GM12864 (cell line): Measurements from ENCODE around the gene NOD2.

Experiments used
- DNase-seq: peaks from one replicate; pipeline ENCODE4 v3.0.0-alpha.2; 2011; ENCODE audit warnings: low read depth
- H3K4me3 ChIP-seq: 2 replicates; pipeline ENCODE4 v1.5.1; 2011; ENCODE audit warnings: mild to moderate bottlenecking, low read depth, low read length, control low read depth
- TF ChIP-seq, protein P1 (sequence below): IDR thresholded peaks from 2 replicates; pipeline ENCODE4 v1.5.1; 2011; ENCODE audit warnings: low read depth, mild to moderate bottlenecking, moderate library complexity, low read length, control low read depth, inconsistent platforms; ENCODE audit errors: missing control alignments

Gene NOD2

DNA sequence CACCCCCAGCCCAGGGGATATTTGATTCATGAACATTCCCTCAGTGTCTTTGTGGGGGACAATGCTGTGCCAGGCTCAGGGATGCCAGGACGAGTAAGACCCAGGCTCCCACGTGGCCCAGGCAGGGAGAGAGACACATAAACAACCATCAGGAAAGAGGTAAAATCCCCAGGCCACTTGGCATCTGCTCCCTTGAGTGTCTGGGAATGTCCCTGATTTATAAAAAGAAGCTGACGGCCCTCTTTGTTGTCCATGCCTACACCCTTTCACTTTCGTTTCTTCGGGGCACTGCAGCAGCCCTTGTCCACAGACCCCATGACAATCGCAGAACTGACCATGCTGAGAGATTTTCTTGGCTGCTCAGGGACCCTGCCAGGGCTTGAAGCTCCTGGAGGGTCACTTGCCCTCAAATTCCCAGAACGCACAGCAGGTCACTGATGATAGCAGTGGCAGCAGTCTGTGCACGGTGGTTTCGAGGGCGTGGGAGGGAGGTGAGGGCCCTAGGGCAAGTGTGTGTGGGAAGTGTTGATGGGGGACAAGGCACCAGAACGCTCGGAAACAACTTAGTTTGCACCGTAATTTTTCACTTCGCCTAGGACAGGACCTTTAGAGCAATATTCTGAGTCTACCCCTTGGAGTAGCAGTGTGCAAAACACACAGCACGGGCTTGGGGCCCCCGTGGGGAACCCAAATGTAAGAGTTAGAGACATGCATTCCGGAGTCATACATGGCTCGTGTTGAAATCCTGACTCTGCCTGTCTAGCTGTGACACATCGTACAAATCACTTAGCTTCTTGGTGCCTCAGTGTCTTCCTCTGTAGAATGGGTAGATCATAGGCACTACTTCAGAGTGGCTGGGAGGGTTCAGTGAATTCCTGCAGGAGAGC, 4.7 kb downstream of the NOD2 start:
- no peak for DNase-seq
- TF ChIP-seq, protein P1, sequence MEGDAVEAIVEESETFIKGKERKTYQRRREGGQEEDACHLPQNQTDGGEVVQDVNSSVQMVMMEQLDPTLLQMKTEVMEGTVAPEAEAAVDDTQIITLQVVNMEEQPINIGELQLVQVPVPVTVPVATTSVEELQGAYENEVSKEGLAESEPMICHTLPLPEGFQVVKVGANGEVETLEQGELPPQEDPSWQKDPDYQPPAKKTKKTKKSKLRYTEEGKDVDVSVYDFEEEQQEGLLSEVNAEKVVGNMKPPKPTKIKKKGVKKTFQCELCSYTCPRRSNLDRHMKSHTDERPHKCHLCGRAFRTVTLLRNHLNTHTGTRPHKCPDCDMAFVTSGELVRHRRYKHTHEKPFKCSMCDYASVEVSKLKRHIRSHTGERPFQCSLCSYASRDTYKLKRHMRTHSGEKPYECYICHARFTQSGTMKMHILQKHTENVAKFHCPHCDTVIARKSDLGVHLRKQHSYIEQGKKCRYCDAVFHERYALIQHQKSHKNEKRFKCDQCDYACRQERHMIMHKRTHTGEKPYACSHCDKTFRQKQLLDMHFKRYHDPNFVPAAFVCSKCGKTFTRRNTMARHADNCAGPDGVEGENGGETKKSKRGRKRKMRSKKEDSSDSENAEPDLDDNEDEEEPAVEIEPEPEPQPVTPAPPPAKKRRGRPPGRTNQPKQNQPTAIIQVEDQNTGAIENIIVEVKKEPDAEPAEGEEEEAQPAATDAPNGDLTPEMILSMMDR: no peak
- H3K4me3 ChIP-seq: peak overlapping the region; percentile 49

- TF ChIP-seq, protein P1: no peak
- DNase-seq: no peak
These were observed 6.1 kb downstream of the NOD2 start for GRCh38 chr16:50699326-50700159.

GRCh38 chr16:50702725-50703124, 9.3 kb downstream of the NOD2 start:
- DNase-seq: no peak
- TF ChIP-seq, protein P1: no peak
- H3K4me3 ChIP-seq: no peak overlapping the region

More at GRCh38 chr16:50699326-50700159, 6.1 kb downstream of the NOD2 start:
- no peak overlapping the region for H3K4me3 ChIP-seq

DNA sequence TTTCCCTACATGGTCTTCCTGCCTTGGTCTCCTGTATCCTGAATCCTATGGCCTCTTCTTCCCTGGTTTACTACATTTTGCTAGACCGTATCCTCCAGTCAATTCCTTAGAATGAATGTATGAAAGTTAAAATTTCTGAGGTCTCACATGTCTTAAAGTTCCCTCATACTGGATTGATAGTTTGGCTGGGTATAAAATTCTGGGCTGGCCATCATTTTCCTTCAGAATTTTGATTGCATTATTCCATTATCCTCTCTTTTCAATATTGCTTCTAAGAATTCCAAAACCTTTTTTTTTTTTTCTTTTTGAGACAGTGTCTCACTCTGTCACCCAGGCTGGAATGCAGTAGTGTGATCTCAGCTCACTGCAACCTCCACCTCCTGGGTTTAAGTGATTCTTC, 10.8 kb downstream of the NOD2 start:
- no peak for DNase-seq
- H3K4me3 ChIP-seq: no peak overlapping the region
- TF ChIP-seq, protein P1: no peak

- DNase-seq: no peak
- TF ChIP-seq, protein P1: no peak
- H3K4me3 ChIP-seq: no peak overlapping the region
These were observed 12.2 kb downstream of the NOD2 start for GRCh38 chr16:50705436-50706110.

- TF ChIP-seq, protein P1: no peak
- DNase-seq: no peak
- H3K4me3 ChIP-seq: no peak overlapping the region
These were observed 12.8 kb downstream of the NOD2 start for GRCh38 chr16:50706250-50706649.
